ENCODE results near the gene WDFY2.

WDFY2 gene

GRCh38 chr13:51605698-51606097 is 21.4 kb downstream of the WDFY2 start:
- DNase-seq: no peak

- no peak for DNase-seq
Measured at GRCh38 chr13:51607165-51607564, 22.9 kb downstream of the WDFY2 start.

- no peak for DNase-seq
Measured at GRCh38 chr13:51608857-51609406, 24.7 kb downstream of the WDFY2 start.

DNA sequence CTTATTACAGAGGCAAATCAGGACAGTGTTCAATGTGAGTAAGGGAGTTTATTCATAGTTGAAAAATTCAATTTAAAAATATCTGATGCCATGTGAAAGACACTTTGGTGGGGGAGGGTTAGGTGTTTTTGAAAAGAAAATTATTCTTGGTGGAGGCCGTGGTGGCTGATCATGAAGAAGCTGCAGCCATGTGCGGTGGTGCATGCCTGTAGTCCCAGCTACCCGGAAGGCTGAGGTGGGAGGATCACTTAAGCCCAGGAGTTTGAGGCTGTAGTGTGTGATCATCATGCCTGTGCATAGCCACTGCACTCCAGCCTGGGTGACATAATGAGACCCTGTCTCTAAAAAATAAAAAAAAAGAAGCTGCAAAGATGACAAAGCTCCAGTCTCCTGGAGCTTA is 28.6 kb downstream of the WDFY2 start:
- DNase-seq: no peak

DNA sequence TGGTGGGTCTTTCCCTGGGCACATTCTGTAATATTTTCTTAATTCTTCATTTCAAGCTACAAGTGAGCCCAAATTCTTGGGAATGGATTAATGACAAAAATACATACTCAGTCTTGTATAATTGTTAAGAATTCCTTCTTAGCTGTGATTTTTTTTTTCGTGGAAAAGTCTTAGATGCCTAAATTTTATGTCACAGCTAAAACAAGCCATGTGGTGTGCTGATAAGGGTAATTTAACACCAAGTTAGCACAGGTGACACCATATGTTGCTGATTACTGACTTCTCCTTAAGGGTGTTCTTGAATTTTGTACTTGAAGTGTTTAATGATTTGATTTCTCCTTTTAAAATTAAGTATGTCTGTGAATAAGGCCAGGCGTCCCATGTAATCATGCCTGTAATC is 29.3 kb downstream of the WDFY2 start:
- no peak for DNase-seq

DNA sequence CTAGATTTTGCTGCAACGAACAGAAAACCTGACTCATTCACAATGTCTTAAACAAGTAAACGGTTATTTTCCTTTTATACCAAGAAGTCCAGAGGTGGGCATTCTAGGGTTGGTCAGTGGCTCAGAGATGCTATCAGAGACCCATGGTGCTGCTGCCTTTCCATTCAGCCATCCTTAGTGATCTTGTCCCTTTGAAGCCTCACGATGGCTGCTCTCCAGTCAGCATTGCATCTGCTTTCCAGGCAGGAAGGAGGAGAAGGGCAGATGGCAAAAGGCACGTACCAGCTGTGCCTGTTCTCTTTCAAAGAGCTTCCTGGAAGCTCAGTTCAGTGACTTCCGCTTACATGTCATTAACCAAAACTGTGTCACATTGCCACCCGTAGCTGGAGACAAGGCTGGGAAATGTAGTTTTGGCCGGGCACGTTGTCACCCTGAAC is 30.1 kb downstream of the WDFY2 start:
- no peak for DNase-seq

DNA sequence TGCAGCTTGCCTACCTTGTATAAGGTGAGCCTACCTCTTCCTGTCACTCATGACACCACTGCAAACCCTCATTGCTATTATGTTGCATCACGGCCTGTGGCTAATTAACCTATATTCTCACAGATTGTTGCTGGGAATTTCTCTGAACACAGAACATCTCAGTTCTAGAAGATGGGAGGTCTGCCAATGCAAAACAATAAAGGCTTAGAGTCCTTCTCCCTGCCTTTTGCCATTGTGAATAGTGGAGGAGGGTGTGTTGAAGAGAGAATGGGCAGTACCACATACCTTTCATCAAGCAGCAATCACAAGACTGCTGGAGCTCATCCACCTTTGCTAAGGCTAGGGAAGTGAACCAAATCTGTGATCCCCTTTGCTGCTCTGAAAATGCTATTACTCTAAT is 34.4 kb downstream of the WDFY2 start:
- DNase-seq: no peak

DNA sequence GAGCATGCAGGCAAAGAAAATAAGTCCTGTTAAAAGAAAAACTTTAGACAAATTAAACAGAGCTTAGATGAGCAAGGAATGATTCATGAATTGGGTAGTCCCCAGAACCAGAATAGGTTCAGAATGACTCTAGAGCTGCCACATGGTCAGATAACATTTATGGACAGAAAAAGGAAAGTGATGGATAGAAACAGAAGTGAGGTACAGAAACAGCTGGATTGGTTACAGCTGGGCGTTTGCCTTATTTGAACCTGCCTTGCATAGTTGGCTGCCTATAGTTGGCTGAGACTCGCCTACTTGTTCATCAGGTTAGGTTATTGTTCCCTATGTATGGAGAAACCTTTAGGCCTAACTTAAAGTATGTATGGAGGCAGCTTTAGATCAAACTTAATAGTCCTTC is 35.4 kb downstream of the WDFY2 start:
- no peak for DNase-seq

DNA sequence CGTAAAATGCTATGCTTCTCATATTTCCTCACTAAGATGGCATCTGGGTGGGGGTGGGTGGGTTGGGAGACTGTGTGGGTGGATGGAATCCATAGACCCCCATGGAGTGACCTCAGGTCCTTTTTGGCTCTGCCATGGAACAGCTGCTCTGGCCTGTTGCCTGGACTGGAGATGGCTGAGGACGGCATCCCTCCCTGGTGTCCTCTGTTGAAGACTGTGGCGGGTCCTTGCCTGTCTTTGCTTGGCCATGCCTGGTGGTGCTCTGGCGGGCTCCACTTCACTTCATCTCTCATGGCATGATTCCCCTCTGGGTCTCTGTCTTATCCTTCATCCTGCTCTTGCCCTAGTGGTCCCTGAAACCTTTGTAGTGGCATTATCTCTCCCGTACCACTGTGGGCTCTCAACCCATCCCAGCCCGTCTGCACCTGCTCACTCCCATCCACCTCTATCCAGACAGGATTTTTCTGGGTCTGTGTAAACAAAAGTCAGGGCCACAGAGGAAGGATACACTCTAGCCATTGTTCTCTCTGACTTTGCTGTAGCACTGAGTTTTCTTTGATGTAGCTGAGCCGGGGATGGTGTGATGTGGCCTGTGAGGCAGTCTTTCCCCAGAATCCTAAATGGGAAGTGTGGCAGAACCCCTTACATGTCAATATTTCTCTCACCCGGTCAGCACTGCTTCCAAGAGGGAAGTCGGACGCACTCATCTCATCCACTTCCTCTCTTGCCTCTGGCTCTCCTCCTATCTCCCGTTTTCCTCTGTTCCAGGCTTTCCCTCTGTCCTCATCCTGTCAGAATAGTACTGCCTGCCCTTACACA is 36.1 kb downstream of the WDFY2 start:
- no peak for DNase-seq

GRCh38 chr13:51621602-51622001 is 37.3 kb downstream of the WDFY2 start:
- DNase-seq: no peak

DNA sequence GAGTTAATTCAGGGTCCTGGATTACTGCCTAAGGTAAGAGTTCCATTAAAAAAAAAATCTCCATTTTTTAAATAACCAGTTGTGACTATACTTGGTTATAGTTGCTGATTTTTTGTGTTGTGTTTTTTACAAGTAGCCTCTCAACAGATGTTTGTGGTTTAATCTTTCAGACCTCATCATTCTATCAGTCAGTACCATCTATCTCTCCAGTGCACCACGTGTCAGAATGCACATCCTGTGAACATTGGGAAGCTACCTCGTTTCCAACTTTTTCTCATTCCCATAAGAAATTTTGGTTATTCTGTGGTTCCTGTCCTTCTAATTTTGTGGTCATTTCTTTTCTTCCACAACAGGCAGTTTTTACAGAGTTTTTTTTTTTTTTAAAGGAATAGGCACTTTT is 39.2 kb downstream of the WDFY2 start:
- DNase-seq: no peak

- no peak for DNase-seq
Measured at GRCh38 chr13:51624207-51624606, 39.9 kb downstream of the WDFY2 start.

DNA sequence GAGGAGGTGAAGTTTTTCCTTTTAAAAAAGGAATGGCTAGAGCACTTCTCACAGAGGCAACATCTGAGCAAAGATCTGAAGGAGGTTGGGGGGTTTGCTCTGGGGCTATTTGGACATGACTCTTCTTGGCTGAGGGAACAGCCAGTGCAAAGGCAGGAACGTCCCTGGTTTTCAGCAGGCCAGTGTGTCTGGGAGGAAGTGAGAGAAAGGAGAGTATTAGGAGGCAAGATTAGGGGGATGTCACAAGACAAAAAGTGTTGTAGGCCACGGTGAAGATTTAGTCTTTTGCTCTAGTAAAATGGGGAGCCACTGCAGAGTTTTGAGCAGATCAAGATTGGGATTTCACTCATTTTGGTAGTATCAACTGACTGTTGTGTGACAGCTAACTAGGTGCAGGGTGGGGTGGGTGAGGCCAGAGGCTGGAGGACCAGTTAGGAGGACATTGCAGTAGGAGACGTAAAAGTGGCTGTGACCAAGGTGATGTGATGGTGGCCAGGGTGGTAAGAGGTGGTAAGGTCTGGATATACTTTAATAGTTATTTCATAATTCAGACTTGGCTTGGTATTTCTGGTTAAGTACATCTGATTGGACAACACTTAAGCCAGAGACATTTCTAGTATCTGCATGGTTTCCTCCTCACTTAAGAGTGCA is 40.6 kb downstream of the WDFY2 start:
- no peak for DNase-seq

DNA sequence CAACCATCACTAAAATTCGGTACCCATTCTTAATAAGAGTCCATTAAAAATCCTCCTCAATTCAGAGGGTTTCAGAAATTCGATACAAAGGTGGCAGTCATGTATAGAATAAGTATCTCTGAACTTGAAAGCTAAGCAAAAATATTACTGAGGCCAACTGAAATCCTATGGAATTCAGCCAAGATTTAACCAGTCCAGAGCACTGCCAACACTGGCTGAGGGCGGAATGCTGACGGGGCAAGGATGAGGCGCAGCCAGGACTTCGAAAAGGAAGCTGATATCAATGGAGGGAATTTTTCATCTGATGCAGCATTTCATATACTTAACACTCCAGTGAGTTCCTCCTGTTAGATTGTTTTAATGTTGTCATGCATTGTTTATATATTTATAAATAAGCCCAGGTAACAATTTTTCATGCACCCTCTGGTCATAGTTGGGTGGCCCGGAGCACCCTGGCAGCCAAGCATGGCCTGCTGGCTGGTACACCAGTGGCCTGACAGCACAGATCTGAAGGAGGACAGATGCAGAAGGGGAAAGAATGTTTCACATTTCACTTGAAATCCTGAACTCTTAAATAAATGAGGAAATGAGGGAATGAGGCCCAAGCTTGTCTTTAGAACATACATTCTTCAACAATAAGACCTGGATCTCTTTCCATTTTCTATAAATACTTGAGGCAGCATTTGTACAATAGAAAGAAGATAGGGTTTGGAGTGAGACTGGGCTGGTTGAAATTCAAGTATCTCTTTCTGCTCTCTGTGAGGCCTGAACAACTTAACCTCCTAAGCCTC is 41.5 kb downstream of the WDFY2 start:
- DNase-seq: no peak

DNA sequence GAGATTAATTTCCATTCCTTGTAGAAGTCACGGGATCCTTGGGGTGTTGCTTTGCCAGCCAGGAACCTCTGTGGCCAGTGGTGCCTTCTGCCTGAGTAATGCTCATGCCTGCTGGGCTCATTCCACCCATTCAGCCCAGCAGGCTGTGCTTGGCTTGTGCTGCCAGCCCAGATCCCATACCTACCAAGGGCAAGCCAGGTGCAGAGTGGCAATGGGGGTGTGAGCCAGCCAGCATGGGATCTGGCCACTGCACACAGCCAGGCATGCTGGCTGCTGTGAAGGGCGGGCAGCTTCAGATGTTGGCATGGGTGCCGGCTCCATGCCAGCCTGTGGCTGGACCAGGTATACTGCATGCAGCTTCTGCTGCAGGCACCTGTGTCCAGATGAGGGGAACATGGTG is 42.5 kb downstream of the WDFY2 start:
- no peak for DNase-seq

- DNase-seq: no peak
Measured at GRCh38 chr13:51628059-51628852, 44.0 kb downstream of the WDFY2 start.

DNA sequence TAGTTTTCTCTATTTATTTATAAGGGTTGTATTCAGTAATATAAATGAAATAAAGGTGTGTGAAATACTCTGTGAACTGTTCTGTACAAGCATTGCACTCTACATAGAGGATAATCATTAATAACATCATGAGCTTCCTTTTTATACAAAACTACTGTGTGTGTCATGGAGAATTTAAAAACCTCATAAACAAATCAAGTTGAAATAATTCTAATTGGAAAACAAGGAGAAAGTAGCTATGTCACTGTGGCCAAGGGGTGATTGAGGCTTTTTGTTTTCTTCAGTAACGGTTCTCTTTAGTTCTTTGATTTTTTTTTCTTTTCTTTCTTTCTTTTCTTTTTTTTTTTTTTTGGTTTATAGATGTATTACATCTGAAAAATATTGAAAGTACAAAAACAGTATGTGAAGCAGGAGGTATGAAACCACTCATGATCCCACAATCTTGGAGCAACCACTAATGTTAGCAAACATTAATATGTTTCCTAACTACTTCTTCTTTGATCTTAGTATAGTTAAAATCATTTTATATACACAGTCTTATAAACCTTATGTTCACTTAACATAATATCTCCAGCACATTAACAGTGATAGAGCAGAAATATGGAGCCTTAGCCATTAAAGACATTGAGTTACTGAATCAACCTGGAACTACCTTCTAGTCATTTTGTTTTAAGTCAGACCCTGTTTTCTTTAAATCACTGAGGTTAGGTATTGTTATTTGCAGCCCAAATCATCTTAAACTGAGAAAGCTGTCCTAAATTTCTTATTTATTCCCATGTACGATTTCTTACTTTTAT is 45.4 kb downstream of the WDFY2 start:
- no peak for DNase-seq

- no peak for DNase-seq
Measured at GRCh38 chr13:51630288-51630615, 46.0 kb downstream of the WDFY2 start.

GRCh38 chr13:51632591-51633362 is 48.5 kb downstream of the WDFY2 start:
- DNase-seq: no peak

DNA sequence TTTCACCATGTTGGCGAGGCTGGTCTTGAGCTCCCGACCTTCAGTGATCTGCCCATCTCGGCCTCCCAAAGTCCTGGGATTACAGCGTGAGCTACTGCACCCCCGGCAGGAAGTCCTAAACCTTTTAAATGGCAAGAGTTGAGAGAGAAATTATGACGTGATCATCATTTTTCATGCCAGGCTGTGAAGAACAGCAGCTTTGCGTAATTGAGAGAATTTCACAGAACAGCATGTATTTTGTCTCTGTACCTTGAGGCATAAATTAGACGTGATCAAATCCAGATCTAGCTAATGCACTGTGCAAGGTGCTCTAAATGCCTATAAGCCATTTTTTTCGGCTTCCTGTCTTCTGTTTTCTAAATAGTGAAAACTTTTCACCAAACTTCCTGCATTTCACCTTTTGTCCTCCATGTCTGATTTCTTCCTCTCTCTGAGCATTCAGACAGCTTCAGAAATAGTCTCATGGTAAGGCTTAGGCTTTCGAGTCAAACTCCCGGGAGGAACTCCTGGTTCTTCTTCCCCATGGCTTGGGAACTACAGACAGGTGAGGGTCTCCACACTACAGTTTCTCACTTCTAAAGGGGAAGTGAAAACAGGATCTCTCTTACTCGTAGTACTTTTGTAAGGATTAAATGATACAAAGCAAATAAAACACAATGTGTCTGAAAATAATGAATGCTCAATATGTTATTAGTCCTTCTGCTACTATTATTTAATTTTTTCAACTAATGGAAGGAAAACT is 51.0 kb downstream of the WDFY2 start:
- no peak for DNase-seq
